ENCODE data around the gene ITFG1. TPM values are rescaled to one million over a fixed set of nuclear protein-coding genes. Genes with fewer than 3 reads are reported as not detected.

ITFG1 gene
- total RNA-seq, 2 experiments from 2014 or later: 16.5 to 16.7 TPM

GRCh38 chr16:47416869-47417268 is 44.0 kb downstream of the ITFG1 start:
- ATAC-seq (no peak), DNase-seq (no peak)
- H3K27ac Mint-ChIP-seq: no peak overlapping the region
- peaks cover 8% of the 10 kb centered on the region for H3K4me1 Mint-ChIP-seq (ENCODE audit: low read depth)
- H3K4me3 Mint-ChIP-seq: no peak overlapping the region
- CTCF ChIA-PET: no interaction called here
- peaks cover 29% of the 10 kb centered on the region for H3K36me3 Mint-ChIP-seq (ENCODE audit: low read depth)
- intact Hi-C loops (cut with micrococcal nuclease): no loop called here
- H3K27me3 Mint-ChIP-seq: no peaks in the 10 kb centered on the region
- H3K9me3 Mint-ChIP-seq: no peaks in the 10 kb centered on the region
- POLR2A ChIA-PET: interaction anchor here (0.5 kb wide), 1 partner anchor 49 kb away, joined by 4 read pairs; no protein-coding TSS in a partner anchor
- TF ChIP-seq, protein P1, sequence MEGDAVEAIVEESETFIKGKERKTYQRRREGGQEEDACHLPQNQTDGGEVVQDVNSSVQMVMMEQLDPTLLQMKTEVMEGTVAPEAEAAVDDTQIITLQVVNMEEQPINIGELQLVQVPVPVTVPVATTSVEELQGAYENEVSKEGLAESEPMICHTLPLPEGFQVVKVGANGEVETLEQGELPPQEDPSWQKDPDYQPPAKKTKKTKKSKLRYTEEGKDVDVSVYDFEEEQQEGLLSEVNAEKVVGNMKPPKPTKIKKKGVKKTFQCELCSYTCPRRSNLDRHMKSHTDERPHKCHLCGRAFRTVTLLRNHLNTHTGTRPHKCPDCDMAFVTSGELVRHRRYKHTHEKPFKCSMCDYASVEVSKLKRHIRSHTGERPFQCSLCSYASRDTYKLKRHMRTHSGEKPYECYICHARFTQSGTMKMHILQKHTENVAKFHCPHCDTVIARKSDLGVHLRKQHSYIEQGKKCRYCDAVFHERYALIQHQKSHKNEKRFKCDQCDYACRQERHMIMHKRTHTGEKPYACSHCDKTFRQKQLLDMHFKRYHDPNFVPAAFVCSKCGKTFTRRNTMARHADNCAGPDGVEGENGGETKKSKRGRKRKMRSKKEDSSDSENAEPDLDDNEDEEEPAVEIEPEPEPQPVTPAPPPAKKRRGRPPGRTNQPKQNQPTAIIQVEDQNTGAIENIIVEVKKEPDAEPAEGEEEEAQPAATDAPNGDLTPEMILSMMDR (IDR thresholded peaks at IDR 0.05): no peak

- Mint-ChIP-seq H3K36me3 (ENCODE audit: low read depth) (peaks cover 27% of the 10 kb centered on the region), H3K27ac (no peak overlapping the region), H3K27me3 (no peaks in the 10 kb centered on the region), H3K4me3 (no peak overlapping the region), H3K9me3 (no peaks in the 10 kb centered on the region), H3K4me1 (ENCODE audit: low read depth) (peaks cover 10% of the 10 kb centered on the region)
- ATAC-seq (no peak), DNase-seq (no peak)
- TF ChIP-seq, protein P1 (IDR thresholded peaks at IDR 0.05): no peak
- intact Hi-C loops (cut with micrococcal nuclease): no loop called here
- POLR2A ChIA-PET: no interaction called here
- CTCF ChIA-PET: no interaction called here
Observed at GRCh38 chr16:47413041-47413440, 47.8 kb downstream of the ITFG1 start.

DNA sequence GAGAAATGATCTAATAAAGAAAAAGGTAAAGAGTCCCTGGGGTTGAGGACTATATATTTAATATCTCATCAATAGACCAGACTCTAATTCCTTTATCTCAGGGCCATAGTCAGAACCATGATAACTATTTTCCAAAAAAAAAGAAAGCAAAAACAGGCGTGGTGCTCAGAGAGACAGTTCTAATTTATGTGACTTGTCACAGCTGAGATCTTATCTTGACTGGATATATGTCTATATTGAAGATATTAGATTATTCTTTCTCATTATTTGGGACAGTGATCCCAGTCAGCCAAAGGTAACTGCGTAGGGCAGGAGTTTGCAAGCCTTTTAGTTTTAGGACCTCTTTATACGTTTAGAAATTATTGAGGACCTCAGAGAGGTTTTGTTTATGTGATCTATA is 52.4 kb downstream of the ITFG1 start:
- Mint-ChIP-seq H3K27me3 (no peaks in the 10 kb centered on the region), H3K4me1 (ENCODE audit: low read depth) (peaks cover 10% of the 10 kb centered on the region), H3K27ac (no peak overlapping the region), H3K4me3 (no peak overlapping the region), H3K9me3 (no peaks in the 10 kb centered on the region), H3K36me3 (ENCODE audit: low read depth) (peaks cover 17% of the 10 kb centered on the region)
- intact Hi-C loops (cut with micrococcal nuclease): no loop called here
- no peak for ATAC-seq
- ChIA-PET CTCF (no interaction called here), POLR2A (no interaction called here)
- TF ChIP-seq, protein P1 (IDR thresholded peaks at IDR 0.05): no peak
- DNase-seq: no peak

- ChIA-PET POLR2A (no interaction called here), CTCF (no interaction called here)
- DNase-seq (no peak), ATAC-seq (no peak)
- Mint-ChIP-seq H3K27ac (no peak overlapping the region), H3K4me1 (ENCODE audit: low read depth) (peaks cover 19% of the 10 kb centered on the region), H3K4me3 (no peak overlapping the region), H3K36me3 (ENCODE audit: low read depth) (peaks cover 8% of the 10 kb centered on the region), H3K9me3 (no peaks in the 10 kb centered on the region), H3K27me3 (no peaks in the 10 kb centered on the region)
- TF ChIP-seq, protein P1 (IDR thresholded peaks at IDR 0.05): no peak
- intact Hi-C loops (cut with micrococcal nuclease): no loop called here
Observed at GRCh38 chr16:47395733-47396498, 64.9 kb downstream of the ITFG1 start.

- peak; percentile 51 for ATAC-seq
- TF ChIP-seq, protein P1 (IDR thresholded peaks at IDR 0.05): no peak
Observed at GRCh38 chr16:47392081-47392480, 68.8 kb downstream of the ITFG1 start.

More at GRCh38 chr16:47392081-47392480, 68.8 kb downstream of the ITFG1 start:
- peak; percentile 28 for DNase-seq
- Mint-ChIP-seq H3K4me3 (no peak overlapping the region), H3K27ac (no peak overlapping the region), H3K27me3 (no peaks in the 10 kb centered on the region), H3K9me3 (no peaks in the 10 kb centered on the region), H3K36me3 (ENCODE audit: low read depth) (peaks cover 10% of the 10 kb centered on the region), H3K4me1 (ENCODE audit: low read depth) (peaks cover 19% of the 10 kb centered on the region)
- intact Hi-C loops (cut with micrococcal nuclease): no loop called here
- CTCF ChIA-PET: interaction anchor here (0.6 kb wide), 1 partner anchor 389 kb away, joined by 3 read pairs; no protein-coding TSS in a partner anchor
- POLR2A ChIA-PET: no interaction called here

Data from activated CD8-positive, alpha-beta T cell treated with anti-CD3 and anti-CD28 coated beads for 36 hours (primary cell).